GM18517 (cell line): ENCODE measurements around the gene DPP6.

Experiments used
- ATAC-seq: cut with Tn5 transposase; IDR thresholded peaks from one replicate; pipeline ENCODE4 v1.9.1; 2021; ENCODE audit warnings: mild to moderate bottlenecking, moderate library complexity; ENCODE audit not compliant: unreplicated experiment

DPP6 gene

DNA sequence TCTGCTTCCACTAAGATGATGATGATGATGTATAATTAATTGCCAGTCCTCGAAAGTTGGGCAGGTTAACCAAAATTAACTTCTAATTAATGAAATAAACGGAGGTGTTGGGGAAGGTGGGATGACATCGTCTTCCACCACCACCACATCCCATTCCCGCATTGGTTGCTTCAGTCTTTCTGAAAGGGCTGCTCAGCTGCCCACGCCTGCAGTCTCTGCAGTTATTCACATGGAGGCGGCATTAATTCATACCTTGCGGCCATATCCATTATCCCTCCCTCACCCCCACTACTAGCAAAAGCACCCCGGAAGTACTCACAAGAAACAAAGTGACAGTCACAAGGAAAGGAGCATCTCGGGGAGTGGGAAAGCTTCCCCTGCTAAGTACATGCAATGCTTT lies 387.9 kb downstream of the DPP6 start:
- no peak for ATAC-seq

DNA sequence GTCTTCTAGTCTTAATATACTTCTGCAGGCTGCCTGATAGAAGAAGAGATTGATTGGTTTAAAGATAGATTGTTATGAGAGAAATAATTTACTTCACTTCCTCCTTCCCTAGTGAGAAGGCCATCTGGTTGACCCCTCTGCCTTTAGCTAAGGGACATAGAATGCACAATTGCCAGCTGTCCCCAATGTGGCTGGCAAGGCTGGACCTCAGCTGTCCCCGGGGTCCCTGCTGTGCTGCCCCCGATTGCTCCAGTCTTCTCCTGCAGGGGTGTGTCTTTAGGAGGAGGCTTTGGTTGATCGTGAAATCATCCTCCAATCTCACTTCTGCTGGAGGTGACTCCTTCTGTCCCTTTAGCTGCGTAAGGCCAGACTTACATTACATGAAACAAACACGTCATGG lies 388.5 kb downstream of the DPP6 start:
- ATAC-seq = no peak

DNA sequence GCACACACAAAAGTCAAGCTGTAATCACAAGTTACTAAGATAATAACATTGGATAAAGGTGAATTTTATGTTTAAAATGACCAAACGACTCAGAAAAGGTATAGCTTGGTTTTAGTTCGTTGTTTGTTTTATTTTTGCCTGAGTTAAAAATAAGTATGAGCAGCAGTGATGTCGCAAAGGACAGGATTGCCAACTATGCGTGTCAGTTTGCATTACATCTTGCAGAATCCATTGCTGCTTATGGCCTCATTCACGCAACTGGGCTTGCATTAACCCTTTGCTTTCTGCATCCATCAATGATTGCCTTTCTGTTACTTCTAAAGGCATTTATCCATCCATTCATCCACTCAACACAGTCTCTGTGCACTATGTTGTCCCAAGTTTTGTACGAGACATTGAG lies 389.6 kb downstream of the DPP6 start:
- ATAC-seq = no peak

DNA sequence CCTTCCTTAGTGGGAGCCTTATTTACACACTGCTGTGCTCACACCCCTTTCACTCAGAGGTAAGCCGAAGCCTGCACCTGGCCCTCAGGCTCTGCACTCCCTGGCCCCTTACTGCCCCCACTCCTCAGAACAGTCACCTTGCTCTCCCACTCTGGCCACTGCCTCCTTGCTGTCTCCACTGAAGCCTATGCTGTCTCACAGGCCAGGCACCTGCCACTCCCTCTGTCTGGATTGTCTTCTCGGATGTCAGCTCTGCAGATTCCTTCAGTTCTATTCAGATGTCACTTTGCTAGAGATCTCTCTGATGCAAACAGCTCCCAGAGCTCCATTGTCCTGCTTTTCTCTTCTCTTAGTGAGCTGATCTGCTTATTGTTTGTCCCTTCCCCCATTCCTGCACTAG lies 390.7 kb downstream of the DPP6 start:
- no peak for ATAC-seq

DNA sequence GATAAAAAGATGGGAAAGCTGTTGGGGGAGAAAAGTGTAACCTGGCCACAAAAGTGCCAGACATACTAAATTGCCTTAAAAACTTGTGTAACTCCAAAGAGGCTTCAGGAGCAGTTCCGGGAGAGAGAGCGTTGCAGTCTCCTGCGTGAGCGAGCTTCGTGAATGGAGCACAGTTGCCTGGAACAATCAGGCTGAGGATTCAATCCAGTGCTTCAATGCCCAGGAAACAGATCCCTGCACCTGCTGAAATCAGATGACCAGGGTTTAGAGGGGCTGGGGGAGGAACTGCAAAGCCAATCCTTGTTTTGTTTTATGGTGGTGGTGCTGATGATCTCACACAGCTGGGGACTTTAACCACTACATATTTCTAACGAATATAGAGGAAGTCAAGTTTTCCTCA lies 398.3 kb downstream of the DPP6 start:
- no peak for ATAC-seq

DNA sequence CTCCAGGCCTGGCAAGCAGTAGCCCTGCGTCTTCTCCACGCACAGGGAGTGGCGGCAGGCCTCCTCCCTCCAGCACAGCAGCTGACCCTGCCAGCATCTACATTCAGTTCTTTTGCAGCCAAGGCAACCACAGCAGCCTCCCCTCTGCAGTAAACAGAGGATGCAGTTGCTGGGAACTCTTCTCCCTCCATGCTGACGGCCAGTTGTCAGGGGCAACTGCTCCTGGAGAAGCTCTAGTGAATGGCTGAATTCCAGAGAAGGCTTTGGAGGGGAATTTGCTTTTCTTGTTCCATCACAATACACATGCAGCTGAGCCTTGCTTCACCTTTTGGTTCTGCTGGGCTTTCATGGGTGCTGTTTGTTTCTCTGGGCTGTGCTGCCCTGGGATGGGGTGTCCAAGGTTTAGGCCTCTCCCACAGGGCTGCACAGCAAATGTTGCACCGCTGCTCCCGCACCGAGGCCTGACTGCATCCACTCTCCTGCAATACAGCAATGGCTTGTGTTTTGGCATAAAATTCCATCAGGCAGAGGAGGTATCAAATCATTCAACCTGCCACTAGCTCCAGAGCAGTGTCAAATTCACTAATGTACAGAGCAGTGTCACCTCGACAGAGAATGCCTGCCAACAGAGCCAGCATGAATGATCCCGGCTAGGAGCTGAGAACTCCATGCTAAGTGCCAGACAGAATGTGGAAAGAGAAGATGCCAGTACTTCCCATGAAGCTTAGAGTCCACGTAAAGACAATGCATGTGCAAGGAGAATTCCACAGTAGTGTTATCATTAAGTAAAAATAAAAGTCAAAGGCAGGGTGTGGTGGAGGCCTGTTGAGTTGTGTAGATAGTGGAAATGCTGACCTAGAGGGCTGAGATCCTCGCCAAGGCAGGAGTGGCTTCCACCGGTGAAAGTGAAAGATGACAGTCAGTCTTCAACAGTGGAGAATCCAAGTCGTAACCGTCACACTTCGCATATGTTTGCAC lies 399.6 kb downstream of the DPP6 start:
- ATAC-seq = no peak

DNA sequence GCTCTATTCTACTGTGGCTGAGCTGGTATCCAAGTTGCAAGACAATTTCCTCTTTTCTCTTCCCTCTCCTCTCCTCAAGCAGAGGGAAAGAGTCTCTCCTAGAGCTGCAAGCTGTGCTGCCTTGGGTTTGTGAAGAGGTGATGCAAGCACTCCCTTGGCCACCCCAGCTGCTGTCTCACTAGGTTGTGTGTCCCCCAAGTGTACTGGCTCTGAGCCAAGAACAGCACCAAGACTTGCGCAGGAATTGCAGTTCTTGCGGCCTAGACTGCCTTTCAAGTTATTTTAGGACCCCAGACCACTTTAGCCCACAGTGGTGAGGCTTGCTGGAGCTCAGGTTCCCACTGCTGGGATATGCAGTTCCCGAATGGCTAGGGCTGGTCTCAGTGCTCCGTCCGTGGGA lies 411.6 kb downstream of the DPP6 start:
- ATAC-seq = no peak

DNA sequence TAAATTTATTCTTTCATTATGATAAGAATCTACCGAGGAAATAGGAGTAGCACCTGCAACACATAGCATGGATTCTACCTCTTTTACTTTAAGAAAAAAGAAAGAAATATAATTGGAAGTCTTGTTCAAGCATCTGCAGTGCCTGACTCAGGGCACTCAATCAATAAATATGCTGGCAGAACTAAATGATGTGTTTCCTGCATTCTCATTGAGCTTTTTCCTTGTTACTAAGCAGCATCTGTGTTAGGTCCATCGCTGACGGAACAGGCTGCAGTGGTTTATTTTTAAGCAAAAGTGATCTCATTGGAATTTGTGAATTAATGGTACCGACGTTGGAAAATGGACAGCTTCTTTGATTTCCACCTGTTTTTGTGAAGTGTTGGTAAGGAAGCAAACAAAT lies 417.5 kb downstream of the DPP6 start:
- no peak for ATAC-seq

DNA sequence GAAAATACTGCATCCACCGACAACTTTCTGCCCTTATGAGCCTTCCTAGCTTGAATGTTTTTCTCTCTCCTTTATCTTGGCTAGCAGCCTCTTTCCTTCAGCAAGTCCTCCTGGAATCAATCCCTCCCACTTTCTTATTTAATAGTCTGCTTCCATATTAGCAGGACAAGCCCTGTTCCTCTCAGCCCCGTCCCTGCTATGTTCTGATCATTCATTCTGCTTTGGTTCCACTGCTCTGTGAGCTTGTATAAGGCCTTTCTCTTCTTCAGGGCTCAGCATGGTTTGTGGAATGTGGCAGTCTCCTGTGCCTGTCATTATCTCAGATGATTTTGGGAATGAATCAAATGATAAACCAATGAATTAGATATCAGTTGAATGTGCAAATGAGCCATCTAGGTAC lies 420.1 kb downstream of the DPP6 start:
- no peak for ATAC-seq

DNA sequence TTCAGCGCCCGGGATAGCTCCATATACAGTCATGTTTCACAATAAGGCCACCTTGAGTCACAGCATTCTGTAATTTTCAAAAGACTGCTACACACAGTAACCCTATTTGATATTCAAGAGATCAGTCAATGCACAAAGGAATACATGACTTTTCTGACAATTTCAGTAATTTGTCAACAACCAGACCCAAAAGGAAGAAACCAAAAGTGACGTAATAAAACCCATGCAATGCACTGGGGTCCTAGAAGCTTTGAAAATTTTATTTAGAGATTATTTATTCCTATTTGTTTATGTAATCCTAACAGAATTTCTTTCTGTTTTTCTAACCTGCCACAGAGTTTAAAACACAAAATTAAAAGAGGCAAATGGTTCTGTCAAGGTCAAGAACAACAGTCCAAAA lies 421.2 kb downstream of the DPP6 start:
- no peak for ATAC-seq

DNA sequence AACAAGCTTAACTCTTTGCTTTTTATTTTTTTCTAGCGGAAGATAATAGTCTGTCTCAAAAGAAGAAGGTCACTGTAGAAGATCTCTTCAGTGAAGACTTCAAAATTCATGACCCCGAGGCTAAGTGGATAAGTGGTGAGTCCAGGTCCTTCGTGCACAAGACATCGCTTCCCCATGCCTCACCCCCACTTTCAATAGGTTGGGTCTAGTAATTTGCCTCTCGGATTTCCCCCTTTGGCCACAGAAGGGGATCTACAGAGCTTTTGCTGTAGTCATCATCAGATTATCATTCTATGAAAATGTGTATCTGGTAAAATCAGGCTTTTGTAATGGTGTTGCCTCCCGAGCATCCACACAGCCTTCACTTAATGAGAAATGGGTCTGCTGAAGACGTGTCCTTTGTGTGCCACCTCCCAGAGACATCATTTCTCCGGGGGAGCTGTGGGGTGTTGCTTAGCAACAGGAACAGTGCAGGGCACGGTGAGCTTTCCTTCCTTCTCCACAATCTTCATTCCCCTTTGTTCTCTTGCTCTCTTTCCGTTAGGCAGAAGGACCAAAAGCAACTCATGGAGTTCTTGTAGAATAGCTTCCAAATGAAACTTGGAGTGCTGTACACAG lies 422.8 kb downstream of the DPP6 start:
- no peak for ATAC-seq

DNA sequence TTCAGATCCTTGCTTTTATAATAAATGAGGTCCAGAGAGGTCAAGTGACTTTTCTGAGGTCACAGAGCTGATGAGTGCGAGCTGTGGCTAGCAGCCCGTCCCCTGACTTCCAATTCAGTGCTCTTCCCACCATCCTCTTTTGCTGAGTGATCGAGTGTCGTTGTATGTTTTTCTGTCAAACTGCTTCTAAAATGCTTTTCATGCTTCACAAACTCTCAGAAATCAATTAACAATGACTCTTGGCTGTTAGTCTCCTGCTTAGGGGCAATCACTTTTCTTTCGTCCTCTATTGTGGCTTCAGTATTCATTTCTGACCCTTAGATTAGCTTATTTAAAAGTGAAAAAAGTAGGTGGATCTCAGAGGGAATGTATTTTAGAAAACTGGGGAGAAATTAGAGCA lies 423.7 kb downstream of the DPP6 start:
- ATAC-seq = no peak

DNA sequence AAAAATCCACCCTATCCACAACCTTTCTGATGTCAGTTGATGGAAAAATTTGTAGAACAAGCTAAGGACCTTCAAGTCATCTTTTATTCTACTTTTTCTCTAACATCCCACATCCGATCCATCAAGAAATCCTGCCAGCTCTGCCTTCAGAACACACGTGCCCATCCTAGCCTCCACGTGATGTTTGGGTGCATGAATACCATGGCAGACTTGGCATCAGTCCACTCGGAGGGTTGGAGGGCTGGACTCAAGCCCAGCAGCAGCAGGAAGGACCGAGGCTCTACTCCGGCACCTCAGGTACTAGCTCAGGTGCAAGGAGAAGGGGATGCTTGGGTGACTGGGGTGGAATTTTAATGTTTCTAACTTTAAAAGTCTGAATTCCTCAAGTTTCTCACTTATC lies 428.6 kb downstream of the DPP6 start:
- no peak for ATAC-seq

DNA sequence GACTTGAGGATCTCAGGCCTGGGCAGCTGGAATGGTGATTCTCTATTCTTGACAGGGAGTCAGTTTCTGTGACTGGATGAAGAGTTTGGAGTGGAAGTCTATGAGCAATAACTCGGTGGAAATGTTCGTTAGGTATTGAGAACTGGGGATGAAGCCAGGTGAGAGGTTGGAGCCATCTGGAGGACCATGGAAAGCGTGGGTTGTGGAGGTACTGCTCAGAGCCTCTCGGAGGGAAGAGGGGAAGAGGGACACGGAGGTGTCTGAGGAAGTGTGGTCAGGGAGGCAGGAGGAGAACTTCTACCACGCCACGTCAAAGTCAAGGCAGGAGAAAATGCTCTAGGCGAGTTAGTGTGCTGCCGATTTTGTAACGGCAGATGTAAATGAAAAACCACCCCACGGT lies 430.7 kb downstream of the DPP6 start:
- no peak for ATAC-seq

DNA sequence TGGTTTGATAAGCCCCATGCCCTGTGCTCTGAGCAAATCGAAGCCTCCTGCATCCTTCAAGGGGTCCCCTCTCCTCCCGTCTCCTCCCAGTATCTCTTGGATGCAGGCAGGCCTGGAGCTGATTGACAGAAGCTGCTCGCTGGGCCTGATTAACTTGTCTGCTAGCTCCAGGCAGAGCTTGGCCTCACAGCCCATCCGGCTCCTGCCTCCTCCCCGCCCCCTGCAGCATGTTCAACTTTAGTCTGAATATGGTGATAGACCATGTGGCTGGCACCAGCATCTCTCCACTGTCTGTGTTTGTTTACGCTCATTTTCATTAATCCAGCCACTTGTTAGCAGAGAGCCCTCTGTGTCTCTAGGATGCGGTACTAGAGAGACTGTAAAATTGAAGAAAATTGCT lies 432.2 kb downstream of the DPP6 start:
- ATAC-seq = no peak

DNA sequence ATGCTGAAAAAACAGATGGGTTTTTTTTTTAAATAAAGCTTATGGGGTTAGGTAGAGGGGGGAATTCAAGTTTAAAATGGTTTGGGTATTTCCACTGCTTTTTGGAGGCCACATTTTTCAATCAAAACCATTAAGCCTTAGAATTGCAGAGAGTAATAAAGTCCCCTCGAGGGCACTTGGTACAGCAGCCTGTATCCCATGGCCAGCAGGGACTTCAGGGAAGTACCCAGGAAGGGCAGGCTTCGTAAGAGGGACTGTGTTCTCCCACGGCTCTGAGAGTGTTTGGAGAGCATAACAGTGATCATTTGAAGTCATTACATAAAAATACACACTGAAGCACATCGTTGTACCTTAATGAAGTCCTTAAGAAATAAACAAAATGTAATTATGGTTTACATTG lies 432.7 kb downstream of the DPP6 start:
- ATAC-seq = no peak

DNA sequence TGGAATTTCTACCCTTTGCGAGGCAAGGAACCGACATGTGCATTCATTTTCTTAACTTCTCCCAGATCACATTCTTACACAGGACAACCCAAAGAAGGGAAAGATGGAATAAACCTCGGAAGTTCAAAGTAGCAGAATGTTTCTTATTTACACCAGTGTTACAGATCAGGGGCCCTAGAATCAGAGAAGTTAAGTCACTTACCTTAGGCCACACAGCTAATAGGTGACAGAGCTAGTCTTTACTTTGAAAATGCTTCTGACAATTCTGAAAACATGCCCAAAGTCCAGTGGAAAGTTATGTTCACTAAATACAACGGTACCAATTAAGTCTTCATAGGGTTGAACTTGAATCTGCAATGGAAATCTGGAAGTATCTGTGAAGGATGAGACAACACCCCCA lies 437.7 kb downstream of the DPP6 start:
- ATAC-seq = no peak

DNA sequence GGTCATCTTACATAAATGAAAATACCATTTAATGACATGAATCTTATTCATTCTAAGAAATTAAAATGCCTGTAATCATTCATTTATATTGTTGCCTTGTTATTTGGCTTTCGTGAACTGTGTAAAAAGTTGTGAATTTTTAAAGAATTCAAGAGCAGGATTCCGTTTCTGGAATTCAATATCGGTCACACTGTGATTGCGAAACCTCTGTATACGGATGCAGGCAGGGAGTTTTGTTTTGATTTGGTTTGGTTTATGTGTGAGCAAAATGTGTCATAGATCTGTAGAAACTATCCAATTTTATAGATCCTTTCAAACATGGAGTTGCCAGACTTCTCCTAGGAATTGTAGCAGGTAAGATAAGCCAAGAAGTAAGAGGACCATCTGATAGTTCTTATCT lies 441.4 kb downstream of the DPP6 start:
- ATAC-seq = no peak

DNA sequence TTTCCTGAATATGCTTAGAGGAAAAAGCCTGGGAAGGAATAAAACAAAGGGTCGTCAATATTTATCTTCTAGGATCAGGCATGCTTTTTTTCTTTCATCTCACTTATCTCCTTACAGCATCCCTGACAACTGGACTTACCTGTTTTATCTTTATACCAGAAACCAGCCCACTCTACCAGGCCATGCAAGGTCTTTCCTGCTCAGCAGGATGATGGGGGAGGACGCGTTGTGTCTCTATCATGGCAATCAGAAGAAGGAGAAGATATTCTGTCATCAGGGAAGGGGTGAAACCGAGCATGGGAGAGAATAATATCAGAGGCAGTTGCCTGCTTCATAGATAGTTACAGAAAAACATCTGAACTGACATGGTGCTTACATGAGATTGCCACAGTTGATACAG lies 445.6 kb downstream of the DPP6 start:
- ATAC-seq = no peak

DNA sequence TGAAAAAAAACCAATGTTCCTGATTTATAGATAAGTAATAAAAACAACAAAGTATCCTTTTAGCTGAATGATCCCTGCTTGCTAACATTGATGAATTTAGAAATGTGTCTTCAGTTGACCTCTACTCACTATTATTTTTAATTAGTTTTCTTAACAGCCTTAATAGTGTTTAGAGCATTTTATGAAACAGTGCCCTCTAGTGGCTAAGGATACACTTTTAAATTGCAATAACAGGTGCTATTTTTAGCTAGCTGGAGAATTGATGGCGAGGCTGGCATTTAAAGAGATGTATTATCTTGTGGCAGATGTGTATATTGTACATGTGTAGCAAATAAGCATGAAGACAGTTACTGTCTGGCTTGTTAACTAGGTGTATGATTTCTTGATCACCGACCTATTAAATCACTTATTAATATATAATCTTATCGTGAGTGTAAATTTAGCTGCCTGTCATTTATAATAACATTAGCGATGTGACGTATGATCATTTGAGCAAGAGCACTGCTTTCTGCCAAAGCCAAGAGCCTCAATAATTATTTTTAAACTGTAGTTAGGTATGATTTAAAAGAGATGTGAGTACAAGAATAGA lies 451.9 kb downstream of the DPP6 start:
- no peak for ATAC-seq

DNA sequence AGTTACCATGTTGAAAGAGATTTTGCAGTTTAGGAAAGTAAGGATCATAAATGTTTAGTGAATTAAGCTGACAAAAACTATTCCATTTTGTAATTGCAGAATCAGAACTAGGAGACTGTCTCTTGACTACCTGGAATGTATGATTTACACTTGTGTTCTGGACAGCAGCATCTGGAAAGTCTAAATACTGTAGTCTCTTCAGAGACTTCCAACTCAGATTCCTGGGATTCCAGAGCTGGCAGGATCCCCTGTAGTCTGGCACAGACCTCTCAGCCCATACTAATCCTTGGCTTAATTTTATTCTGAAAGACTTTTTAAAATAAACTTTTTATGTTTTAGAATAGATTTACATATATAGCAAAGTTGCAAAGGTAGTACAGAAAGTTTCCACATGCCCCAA lies 452.7 kb downstream of the DPP6 start:
- no peak for ATAC-seq

DNA sequence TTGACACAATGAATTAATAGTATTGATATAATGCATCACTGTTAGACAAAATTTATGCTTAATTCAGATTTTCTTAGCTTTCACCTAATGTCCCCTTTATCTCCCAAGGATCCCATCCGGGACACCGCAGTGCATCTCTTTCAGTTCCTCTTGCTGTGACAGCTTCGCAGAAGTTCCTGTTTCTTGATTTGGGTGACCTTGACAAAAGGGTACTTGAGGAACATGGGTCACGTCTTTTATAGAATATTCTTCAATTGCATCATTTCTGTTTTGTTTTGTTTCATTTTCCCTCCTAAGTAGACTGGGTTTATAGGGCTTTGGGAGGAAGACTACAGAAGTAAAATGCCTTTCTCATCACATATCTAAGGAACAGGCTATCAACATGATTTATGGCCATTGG lies 453.2 kb downstream of the DPP6 start:
- no peak for ATAC-seq
